K562 (cell line): ENCODE data around the gene CUL9. TPM values are rescaled to one million over a fixed set of nuclear protein-coding genes. Genes with fewer than 3 reads are reported as not detected.
A peak's percentile ranks its signal among the peaks of the same experiment; 100 is the strongest.

Experiments used
- ATAC-seq: fragments of 200-7000 bp; cut with Tn5 transposase; 3 replicates; pipeline ENCODE4 v1.9.1; 2020; ENCODE audit warnings: moderate library complexity
- BruUV-seq: library from RNA; stranded (reverse); fragments of 400-500 nt; replicated peaks from 2 replicates; lab custom pipeline; 2021; lab: Mats Ljungman, UMichigan
- CTCF ChIA-PET: fragments of 300-600 bp; formaldehyde crosslinking; extraction: SDS; loops from one replicate; lab custom pipeline; 2021; ENCODE audit warnings: low intra/inter-chr PET ratio; lab: Yijun Ruan, JAX
- POLR2A ChIA-PET: fragments of 300-600, 350-650 bp; sonication (Branson Sonifier 250); formaldehyde crosslinking; extraction: SDS; loops from one replicate; lab custom pipeline; 2021; ENCODE audit warnings: antibody characterized with exemption, inconsistent platforms; lab: Yijun Ruan, JAX
- DNase-seq, 4 experiments: peaks; one replicate each; pipeline versions ENCODE4 v3.0.0 to v3.0.0-alpha.2; 2011 to 2018; ENCODE audit warnings: low spot score in 3 of 4, mixed read lengths in 3 of 4; ENCODE audit errors: extremely low read depth in 1 of 4
- FAIRE-seq: peaks from 2 replicates; lab custom pipeline; 2011; peaks lifted over from hg19 to GRCh38; lab: Jason Lieb, UNC
- H2AFZ ChIP-seq: 2 replicates; pipeline ENCODE4 v1.6.0; 2011; ENCODE audit warnings: low read depth, low read length, control low read depth, inconsistent platforms
- H3K27ac ChIP-seq: fragments of 200-600 bp; 3 replicates; pipeline ENCODE4 v1.8.0; 2011; ENCODE audit warnings: low read depth, mild to moderate bottlenecking, control low read depth, inconsistent platforms, low read length, moderate library complexity, mixed read lengths; ENCODE audit errors: extremely low read depth
- H3K27me3 ChIP-seq, 2 experiments: fragments of 300-600 bp in 1 of 2; 2 replicates in 1 of 2; 3 replicates in 1 of 2; pipeline versions ENCODE4 v1.6.0 to v1.8.0; 2011; ENCODE audit warnings: inconsistent platforms in 2 of 2, low read length in 2 of 2, mild to moderate bottlenecking in 1 of 2, mixed read lengths in 1 of 2, moderate library complexity in 1 of 2; ENCODE audit not compliant: control insufficient read depth in 2 of 2, insufficient read depth in 2 of 2
- H3K36me3 ChIP-seq: fragments of 300-600 bp; 3 replicates; pipeline ENCODE4 v1.8.0; 2011; ENCODE audit warnings: mild to moderate bottlenecking, low read length, inconsistent platforms; ENCODE audit not compliant: control insufficient read depth, insufficient read depth
- H3K4me1 ChIP-seq, 2 experiments: fragments of 200-600 bp in 1 of 2; replicated peaks in 1 of 2; 2 replicates in 1 of 2; 3 replicates in 1 of 2; pipeline versions ENCODE4 v1.5.1 to v1.8.0; 2011; ENCODE audit warnings: inconsistent platforms in 2 of 2, low read length in 2 of 2, mild to moderate bottlenecking in 1 of 2, mixed read lengths in 1 of 2, moderate library complexity in 1 of 2; ENCODE audit not compliant: control insufficient read depth in 2 of 2, insufficient read depth in 2 of 2
- H3K4me2 ChIP-seq: 2 replicates; pipeline ENCODE4 v1.6.1; 2011; ENCODE audit warnings: low read length, control low read depth, inconsistent platforms, mixed read lengths; ENCODE audit not compliant: insufficient read depth
- H3K4me3 ChIP-seq: fragments of 200-600 bp; sonication (generic), shearing (Covaris generic); 2 replicates; pipeline ENCODE4 v1.5.1; 2016; ENCODE audit warnings: control low read depth, inconsistent platforms
- H3K79me2 ChIP-seq: fragments of 200-600 bp; 3 replicates; pipeline ENCODE4 v1.8.0; 2011; ENCODE audit warnings: low read length, inconsistent platforms; ENCODE audit not compliant: control insufficient read depth, insufficient read depth
- H3K9ac ChIP-seq, 2 experiments: 2 replicates each; pipeline versions ENCODE4 v1.6.0 to v1.6.1; 2011; ENCODE audit warnings: low read depth in 2 of 2, low read length in 2 of 2, control low read depth in 1 of 2, inconsistent platforms in 1 of 2, mild to moderate bottlenecking in 1 of 2, mixed read lengths in 1 of 2; ENCODE audit not compliant: insufficient read depth in 1 of 2
- H3K9me1 ChIP-seq: one replicate; pipeline ENCODE4 v1.6.0; 2011; ENCODE audit warnings: inconsistent platforms, mild to moderate bottlenecking, low read length, moderate library complexity; ENCODE audit not compliant: control insufficient read depth, insufficient read depth
- H3K9me3 ChIP-seq: replicated peaks from 2 replicates; pipeline ENCODE4 v1.5.1; 2011; ENCODE audit warnings: low read depth, low read length, inconsistent platforms; ENCODE audit not compliant: control insufficient read depth, insufficient read depth
- H4K20me1 ChIP-seq: replicated peaks from 2 replicates; pipeline ENCODE4 v1.6.1; 2011; ENCODE audit warnings: low read length, inconsistent platforms, mixed read lengths; ENCODE audit not compliant: control insufficient read depth, insufficient read depth
- ARID1B ChIP-seq: fragments of 450-650 bp; IDR thresholded peaks from 2 replicates; pipeline ENCODE4 v1.6.1; 2016; ENCODE audit warnings: antibody characterized with exemption, mild to moderate bottlenecking, inconsistent platforms
- BACH1 ChIP-seq: fragments of 200-800 bp; sonication (Bioruptor generic); IDR thresholded peaks from 2 replicates; pipeline ENCODE4 v1.6.1; 2016; ENCODE audit warnings: missing genetic modification characterization, missing compliant biosample characterization
- CBFA2T3 ChIP-seq: fragments of 450-650 bp; IDR thresholded peaks from 2 replicates; pipeline ENCODE4 v1.6.1; 2017
- CBFB ChIP-seq: sonication (generic); formaldehyde crosslinking; IDR thresholded peaks from 2 replicates; pipeline ENCODE4 v1.4.0; 2020; ENCODE audit warnings: mild to moderate bottlenecking, missing genetic modification reagents
- DACH1 ChIP-seq: fragments of 450-650 bp; IDR thresholded peaks from 2 replicates; pipeline ENCODE4 v1.6.1; 2018; ENCODE audit not compliant: partially characterized antibody
- DPF2 ChIP-seq: fragments of 450-650 bp; IDR thresholded peaks from 2 replicates; pipeline ENCODE4 v1.6.1; 2016
- EHMT2 ChIP-seq: fragments of 450-650 bp; IDR thresholded peaks from 2 replicates; pipeline ENCODE4 v1.6.1; 2018; ENCODE audit warnings: antibody characterized with exemption
- HDAC2 ChIP-seq: fragments of 450-650 bp; IDR thresholded peaks from 2 replicates; pipeline ENCODE4 v1.6.1; 2016; ENCODE audit warnings: mild to moderate bottlenecking
- HNRNPK ChIP-seq: fragments of 200-400 bp; formaldehyde crosslinking; IDR thresholded peaks from one replicate; pipeline ENCODE4 v1.6.1; 2018; ENCODE audit warnings: mild to moderate bottlenecking, low read depth, low read length; ENCODE audit not compliant: poor library complexity, severe bottlenecking
- KDM5B ChIP-seq: fragments of 200-600 bp; sonication (generic); IDR thresholded peaks from 2 replicates; pipeline ENCODE4 v1.6.1; 2012; ENCODE audit warnings: low read depth, mild to moderate bottlenecking, moderate library complexity, low read length, control low read depth, inconsistent platforms; ENCODE audit not compliant: insufficient replicate concordance
- NR2C1 ChIP-seq, 2 experiments: fragments of 450-650 bp; IDR thresholded peaks; 2 replicates each; pipeline ENCODE4 v1.6.1; 2017; ENCODE audit warnings: mild to moderate bottlenecking in 2 of 2, antibody characterized with exemption in 1 of 2, inconsistent platforms in 1 of 2, missing compliant biosample characterization in 1 of 2, missing genetic modification characterization in 1 of 2
- POLR2G ChIP-seq: fragments of 200-400 bp; formaldehyde crosslinking; IDR thresholded peaks from 2 replicates; pipeline ENCODE4 v1.6.1; 2017; ENCODE audit warnings: low read depth, mild to moderate bottlenecking, antibody characterized with exemption, low read length, moderate library complexity
- RCOR1 ChIP-seq, 2 experiments: IDR thresholded peaks; 2 replicates each; pipeline ENCODE4 v1.6.1; 2012; ENCODE audit warnings: low read depth in 2 of 2, low read length in 2 of 2, borderline replicate concordance in 1 of 2, improper control_type of control experiment in 1 of 2
- TCF3 ChIP-seq: sonication (generic); formaldehyde crosslinking; IDR thresholded peaks from 2 replicates; pipeline ENCODE4 v1.4.0; 2020; ENCODE audit warnings: mild to moderate bottlenecking, missing genetic modification reagents
- U2AF1 ChIP-seq: fragments of 200-400 bp; formaldehyde crosslinking; optimal IDR thresholded peaks from 2 replicates; pipeline ENCODE3; 2017; ENCODE audit warnings: mild to moderate bottlenecking, low read depth, low read length, moderate library complexity
- ZNF143 ChIP-seq: sonication (generic); formaldehyde crosslinking; IDR thresholded peaks from 2 replicates; pipeline ENCODE4 v1.9.0; 2022; ENCODE audit warnings: mild to moderate bottlenecking, missing genetic modification reagents
- ZNF586 ChIP-seq: fragments of 450-650 bp; formaldehyde crosslinking; conservative IDR thresholded peaks from 2 replicates; pipeline ENCODE4 v1.4.0; 2020; ENCODE audit warnings: mild to moderate bottlenecking, moderate library complexity
- ZNF707 ChIP-seq: fragments of 250-450 bp; sonication (Bioruptor Pico); conservative IDR thresholded peaks from 2 replicates; pipeline ENCODE4 v1.8.0; 2022; ENCODE audit warnings: inconsistent platforms, mild to moderate bottlenecking, moderate library complexity
- ZNF76 ChIP-seq: fragments of 250-450 bp; sonication (Bioruptor Pico); IDR thresholded peaks from 2 replicates; pipeline ENCODE4 v1.4.0; 2020; ENCODE audit warnings: mild to moderate bottlenecking, moderate library complexity, borderline replicate concordance
- ZNF778 ChIP-seq: fragments of 450-650 bp; formaldehyde crosslinking; IDR thresholded peaks from 2 replicates; pipeline ENCODE4 v1.4.0; 2020; ENCODE audit warnings: mild to moderate bottlenecking, moderate library complexity
- WGBS: fragments of 100-300 bp; shearing (Covaris generic); methylation state at CpG from one replicate; pipeline ENCODE4 v1.1.6; 2016; ENCODE audit warnings: low coverage, mixed read lengths; ENCODE audit not compliant: insufficient coverage; ENCODE audit errors: missing lambda C conversion rate; 5-methylcytosine and 5-hydroxymethylcytosine counted together
- in situ Hi-C: fragments of 300-500 bp; cut with MboI; formaldehyde crosslinking; loops from 4 replicates; pipeline ENCODE4 v1.15.0; 2018; ENCODE audit warnings: inconsistent platforms, mixed read lengths
- intact Hi-C: fragments of 100-400 bp; cut with micrococcal nuclease; formaldehyde crosslinking; loops from 2 replicates; pipeline ENCODE4 v1.14.2; 2022
- polyA plus RNA-seq, 8 experiments: library from polyadenylated mRNA; depleted of rRNA in 4 of 8; stranded (reverse) in 5 of 8; unstranded in 3 of 8; fragments of >200 nt; fragmentation: Nextera tagmentation in 2 of 8; fragmentation: Illumina TruSeq in 1 of 8; extraction: Ambion mirVana in 2 of 8; extraction: Trizol in 1 of 8; gene quantifications; 2 replicates each; pipeline versions ENCODE4 v1.2.1 to v1.2.3, GENCODE V29; 2011 to 2014; ENCODE audit warnings: inconsistent platforms in 1 of 8, missing spikeins in 1 of 8
- total RNA-seq, 7 experiments: library from RNA; depleted of rRNA in 6 of 7; stranded (reverse); fragments of >200 nt in 6 of 7; fragmentation: Illumina TruSeq in 2 of 7; extraction: Trizol in 2 of 7; gene quantifications; 2 replicates each; pipeline versions ENCODE4 v1.2.1 to v1.2.3, GENCODE V29; 2011 to 2021; ENCODE audit warnings: low replicate concordance in 1 of 7
- TF ChIP-seq, protein P1 (sequence below): fragments of 450-650 bp; IDR thresholded peaks from 2 replicates; pipeline ENCODE4 v1.7.1; 2018; ENCODE audit warnings: mild to moderate bottlenecking, low read depth; ENCODE audit not compliant: partially characterized antibody

Gene CUL9
- total and polyA plus RNA-seq, 9 of the 15 experiments (the other 6 are each of a cell fraction or from before 2014, with no cell fraction given), result 0.50 to 20.7 (median 6.6) TPM

DNA sequence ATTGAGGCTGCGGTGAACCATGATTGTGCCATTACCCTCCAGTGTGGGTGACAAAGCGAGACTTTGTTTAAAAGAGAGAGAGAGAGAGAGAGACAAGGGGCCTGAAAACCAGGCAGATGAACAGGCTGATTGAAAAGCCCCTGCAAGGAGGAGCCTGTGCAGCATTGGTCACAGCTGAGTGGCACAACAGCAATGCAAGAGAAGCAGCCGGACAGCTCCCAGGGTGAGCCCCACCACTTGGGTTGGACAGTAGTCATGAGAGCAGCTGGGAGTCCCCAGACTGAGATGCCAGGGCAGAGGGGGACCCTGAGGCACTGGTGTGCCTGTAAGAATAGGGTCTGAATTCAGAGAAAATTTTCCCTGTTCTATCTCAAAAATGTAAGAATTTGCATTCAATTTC, 37.1 kb downstream of the CUL9 start (continued):
- TF ChIP-seq, protein P1, sequence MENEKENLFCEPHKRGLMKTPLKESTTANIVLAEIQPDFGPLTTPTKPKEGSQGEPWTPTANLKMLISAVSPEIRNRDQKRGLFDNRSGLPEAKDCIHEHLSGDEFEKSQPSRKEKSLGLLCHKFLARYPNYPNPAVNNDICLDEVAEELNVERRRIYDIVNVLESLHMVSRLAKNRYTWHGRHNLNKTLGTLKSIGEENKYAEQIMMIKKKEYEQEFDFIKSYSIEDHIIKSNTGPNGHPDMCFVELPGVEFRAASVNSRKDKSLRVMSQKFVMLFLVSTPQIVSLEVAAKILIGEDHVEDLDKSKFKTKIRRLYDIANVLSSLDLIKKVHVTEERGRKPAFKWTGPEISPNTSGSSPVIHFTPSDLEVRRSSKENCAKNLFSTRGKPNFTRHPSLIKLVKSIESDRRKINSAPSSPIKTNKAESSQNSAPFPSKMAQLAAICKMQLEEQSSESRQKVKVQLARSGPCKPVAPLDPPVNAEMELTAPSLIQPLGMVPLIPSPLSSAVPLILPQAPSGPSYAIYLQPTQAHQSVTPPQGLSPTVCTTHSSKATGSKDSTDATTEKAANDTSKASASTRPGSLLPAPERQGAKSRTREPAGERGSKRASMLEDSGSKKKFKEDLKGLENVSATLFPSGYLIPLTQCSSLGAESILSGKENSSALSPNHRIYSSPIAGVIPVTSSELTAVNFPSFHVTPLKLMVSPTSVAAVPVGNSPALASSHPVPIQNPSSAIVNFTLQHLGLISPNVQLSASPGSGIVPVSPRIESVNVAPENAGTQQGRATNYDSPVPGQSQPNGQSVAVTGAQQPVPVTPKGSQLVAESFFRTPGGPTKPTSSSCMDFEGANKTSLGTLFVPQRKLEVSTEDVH, result no peak
- no peak for TF ChIP-seq CBFB (CRISPR knock-in tag)

DNA sequence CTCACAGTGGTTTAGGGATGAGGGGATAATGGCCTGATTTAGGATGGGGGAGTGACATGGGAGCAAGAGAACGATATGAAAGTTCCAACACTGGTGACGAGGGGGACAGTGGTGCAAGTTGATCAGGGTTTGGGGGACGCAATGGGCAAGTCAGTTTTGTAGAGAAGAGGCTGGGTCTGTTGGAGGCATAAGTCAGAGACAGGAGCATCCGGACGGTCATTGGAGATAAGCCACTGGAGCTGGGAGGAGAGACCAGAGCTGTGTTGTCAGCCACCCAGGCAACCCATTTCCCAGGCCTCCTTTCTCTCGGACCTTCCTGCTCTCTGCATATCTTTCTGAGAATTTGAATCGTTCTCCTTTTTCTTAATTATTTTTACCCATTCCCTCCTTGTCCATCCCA, 37.8 kb downstream of the CUL9 start:
- ATAC-seq (peak; percentile 76), DNase-seq (peak in 2 of 4 experiments; percentile 71 to 78), FAIRE-seq (peak; percentile 81)
- H2AFZ ChIP-seq, result 0 out of 2 replicates have a peak overlapping the region, but pooled peaks have one; percentile 5
- intact Hi-C loops, result no loop called here
- peak overlapping the region; percentile 30 for H3K4me2 ChIP-seq
- no peaks in the 10 kb centered on the region for H3K9me3 ChIP-seq
- in situ Hi-C loops, result no loop called here
- H3K27me3 ChIP-seq, result no peaks in the 10 kb centered on the region
- H3K9me1 ChIP-seq, result no peaks in the 10 kb centered on the region
- 0 out of 3 replicates have a peak overlapping the region, but pooled peaks have one; percentile 21 for H3K27ac ChIP-seq
- peak overlapping the region in 1 of 2 experiments; percentile 76; a peak in 1 of 4 replicates for H3K9ac ChIP-seq
- H3K36me3 ChIP-seq, result peaks cover 18% of the 10 kb centered on the region; the same call in 1 of the 3 replicates
- H3K4me1 ChIP-seq, result peaks cover 12 to 28% of the 10 kb centered on the region in 2 experiments; a peak in 4 of 5 replicates
- BruUV-seq, result no TSS peak
- ChIA-PET CTCF (no interaction called here), POLR2A (interaction anchor here (0.5 to 10.7 kb wide), 13 partner anchors 6 to 299 kb away, joined by 3 to 118 read pairs (median 5); partner anchors contain the start of genes CUL9, DNPH1 and SRF)
- no peaks in the 10 kb centered on the region for H3K79me2 ChIP-seq
- no peaks in the 10 kb centered on the region for H4K20me1 ChIP-seq
- WGBS, result 14% methylated on average over 7 of the region's 7 CpGs
- H3K4me3 ChIP-seq, result no peak overlapping the region
- TF ChIP-seq ZNF778 (CRISPR knock-in tag), result no peak
- 0 out of 2 replicates have a peak, but pooled peaks have one; percentile 36 for TF ChIP-seq TCF3 (CRISPR knock-in tag)
- TF ChIP-seq POLR2G, result no peak
- TF ChIP-seq BACH1 (tag), result no peak
- peak; percentile 55; the same call in 1 of the 2 replicates for TF ChIP-seq DPF2
- TF ChIP-seq ZNF586, result no peak
- peak; percentile 21; the same call in 1 of the 2 replicates for TF ChIP-seq HDAC2
- TF ChIP-seq KDM5B, result no peak
- 0 out of 2 replicates have a peak, but pooled peaks have one; percentile 4 for TF ChIP-seq ZNF143 (CRISPR knock-in tag)
- TF ChIP-seq EHMT2, result peak; percentile 75
- TF ChIP-seq ARID1B, result peak; percentile 38; the same call in 1 of the 2 replicates
- TF ChIP-seq HNRNPK, result no peak
- peak in 1 of 2 experiments; percentile 30; a peak in 1 of 4 replicates for TF ChIP-seq RCOR1 (IDR thresholded peaks at IDR 0.05; ENCODE audit: borderline replicate concordance in 1 of 2, low read depth in 2 of 2, low read length in 2 of 2)
- TF ChIP-seq DACH1, result no peak
- no peak for TF ChIP-seq ZNF76 (CRISPR knock-in tag)
- TF ChIP-seq NR2C1 (IDR thresholded peaks at IDR 0.05), result no peak
- TF ChIP-seq NR2C1 (tag; IDR thresholded peaks at IDR 0.05), result no peak
- no peak for TF ChIP-seq ZNF707
- TF ChIP-seq U2AF1, result no peak
- peak; percentile 35 for TF ChIP-seq CBFA2T3
